ENCODE data around the gene BMPR1B. TPM values are rescaled to one million over a fixed set of nuclear protein-coding genes. Genes with fewer than 3 reads are reported as not detected.

The BMPR1B gene
- total and polyA plus RNA-seq, 9 donors: 4.9 to 35.7 (median 13.3) TPM

DNA sequence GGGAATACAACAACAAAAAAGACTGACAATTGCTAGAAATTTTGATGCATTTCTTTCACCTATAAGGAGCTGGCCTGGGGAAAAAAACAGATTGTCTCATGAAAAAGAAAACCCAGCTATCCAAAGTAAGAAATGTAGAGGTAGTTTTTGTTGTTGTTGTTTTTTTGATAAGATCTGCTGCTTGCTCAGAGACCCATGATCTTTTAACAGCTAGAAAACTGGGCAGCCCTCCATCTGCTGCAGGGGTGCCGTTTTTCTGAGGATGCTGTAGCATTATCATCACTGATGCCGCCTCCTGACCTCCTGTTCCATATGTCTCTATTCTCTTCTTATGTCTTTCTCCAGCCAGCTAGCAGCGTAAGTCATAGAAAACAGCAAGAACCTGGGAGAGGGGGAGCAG is 98.3 kb downstream of the BMPR1B start:
- Histone ChIP-seq H3K36me3 (no peaks in the 10 kb centered on the region), H3K4me1 (ENCODE audit: insufficient read depth) (no peaks in the 10 kb centered on the region), H3K4me3 (no peak overlapping the region), H3K27ac (no peak overlapping the region), H3K9me3 (no peaks in the 10 kb centered on the region), H3K27me3 (no peaks in the 10 kb centered on the region)
- intact Hi-C loops (cut with DNase I): no loop called here
- 72 to 83% (median 80%) methylated on average over 3 of the region's 3 CpGs for WGBS, 3 donors
- TF ChIP-seq EP300 (IDR thresholded peaks at IDR 0.05) (no peak), CTCF (IDR thresholded peaks at IDR 0.05) (no peak), POLR2A (IDR thresholded peaks at IDR 0.05) (no peak)
- DNase-seq: no peak

GRCh38 chr4:94870146-94870545 is 112.4 kb downstream of the BMPR1B start:
- H3K4me1 ChIP-seq (ENCODE audit: insufficient read depth): no peaks in the 10 kb centered on the region
- no peaks in the 10 kb centered on the region for H3K27me3 ChIP-seq
- intact Hi-C loops (cut with DNase I): no loop called here
- 29 to 53% (median 41%) methylated on average over 2 of the region's 2 CpGs for WGBS, 3 donors
- no peak overlapping the region for H3K27ac ChIP-seq
- no peaks in the 10 kb centered on the region for H3K9me3 ChIP-seq
- no peak for TF ChIP-seq POLR2A (IDR thresholded peaks at IDR 0.05)
- TF ChIP-seq CTCF (IDR thresholded peaks at IDR 0.05): no peak
- no peak for TF ChIP-seq EP300 (IDR thresholded peaks at IDR 0.05)
- H3K4me3 ChIP-seq: no peak overlapping the region
- H3K36me3 ChIP-seq: no peaks in the 10 kb centered on the region
- DNase-seq: no peak

GRCh38 chr4:94871644-94872305 is 114.0 kb downstream of the BMPR1B start:
- H3K27ac ChIP-seq: no peak overlapping the region
- no peaks in the 10 kb centered on the region for H3K4me1 ChIP-seq (ENCODE audit: insufficient read depth)
- no peaks in the 10 kb centered on the region for H3K27me3 ChIP-seq
- intact Hi-C loops (cut with DNase I): no loop called here
- no peaks in the 10 kb centered on the region for H3K9me3 ChIP-seq
- WGBS, 3 donors: 60 to 75% (median 68%) methylated on average over 4 of the region's 4 CpGs
- H3K36me3 ChIP-seq: no peaks in the 10 kb centered on the region
- no peak overlapping the region for H3K4me3 ChIP-seq
- TF ChIP-seq CTCF (IDR thresholded peaks at IDR 0.05) (no peak), POLR2A (IDR thresholded peaks at IDR 0.05) (no peak), EP300 (IDR thresholded peaks at IDR 0.05) (no peak)
- DNase-seq: no peak

DNA sequence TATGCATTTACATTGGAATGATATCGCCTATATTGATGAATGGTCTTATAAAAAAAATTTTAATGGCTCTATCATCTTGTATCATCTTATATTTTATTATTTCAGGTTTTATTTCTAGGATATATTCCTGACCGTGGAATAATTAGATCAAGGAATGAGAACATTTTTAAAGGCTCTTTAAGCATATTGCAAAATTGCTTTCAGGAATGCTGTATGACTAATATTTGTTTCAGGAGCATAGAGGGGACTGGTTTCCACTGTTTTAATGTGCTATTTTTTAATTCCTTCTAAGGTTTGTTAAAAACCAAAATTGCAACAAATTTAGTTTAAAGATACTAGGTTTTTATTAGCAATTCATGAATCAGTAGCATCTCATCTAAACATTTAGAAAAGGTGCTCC is 120.2 kb downstream of the BMPR1B start:
- no peak overlapping the region for H3K27ac ChIP-seq
- intact Hi-C loops (cut with DNase I): no loop called here
- no peak overlapping the region for H3K4me3 ChIP-seq
- 61 to 77% (median 75%) methylated on average over 2 of the region's 2 CpGs for WGBS, 3 donors
- H3K27me3 ChIP-seq: no peaks in the 10 kb centered on the region
- DNase-seq: no peak
- no peaks in the 10 kb centered on the region for H3K36me3 ChIP-seq
- TF ChIP-seq EP300 (IDR thresholded peaks at IDR 0.05) (no peak), CTCF (IDR thresholded peaks at IDR 0.05) (no peak), POLR2A (IDR thresholded peaks at IDR 0.05) (no peak)
- no peaks in the 10 kb centered on the region for H3K9me3 ChIP-seq
- H3K4me1 ChIP-seq (ENCODE audit: insufficient read depth): no peaks in the 10 kb centered on the region

Data from ovary (tissue), 9 donors.